GM12878 (cell line): Measurements from ENCODE around the gene CEP295NL.

Experiments used
- ATF3 ChIP-seq: IDR thresholded peaks from 2 replicates; pipeline ENCODE4 v1.6.1; 2011; ENCODE audit warnings: low read depth, mild to moderate bottlenecking, low read length, moderate library complexity, borderline replicate concordance; ENCODE audit errors: extremely low read depth
- CTCF ChIP-seq, 3 experiments: IDR thresholded peaks in 2 of 3; conservative IDR thresholded peaks in 1 of 3; 2 replicates each; pipeline ENCODE4 v1.5.1; 2011; ENCODE audit warnings: low read depth in 3 of 3, low read length in 3 of 3, mild to moderate bottlenecking in 3 of 3, control low read depth in 2 of 3, moderate library complexity in 2 of 3, inconsistent platforms in 1 of 3, mixed read lengths in 1 of 3; ENCODE audit not compliant: control insufficient read depth in 2 of 3, insufficient read depth in 1 of 3; ENCODE audit errors: extremely low read depth in 1 of 3
- EZH2 ChIP-seq: IDR thresholded peaks from 2 replicates; pipeline ENCODE4 v1.6.1; 2012; ENCODE audit warnings: low read depth, mild to moderate bottlenecking, control low read depth, inconsistent platforms, low read length, borderline replicate concordance; ENCODE audit not compliant: control insufficient read depth
- JUNB ChIP-seq: IDR thresholded peaks from 2 replicates; pipeline ENCODE4 v1.6.1; 2016; ENCODE audit warnings: antibody characterized with exemption, mild to moderate bottlenecking
- JUND ChIP-seq: IDR thresholded peaks from 2 replicates; pipeline ENCODE4 v1.6.1; 2012; ENCODE audit warnings: low read depth, mild to moderate bottlenecking, low read length, improper control_type of control experiment, moderate library complexity
- KAT2A ChIP-seq: conservative IDR thresholded peaks from 2 replicates; pipeline ENCODE4 v1.6.1; 2011; ENCODE audit warnings: low read depth, low read length; ENCODE audit not compliant: control insufficient read depth
- NR2C1 ChIP-seq: fragments of 450-650 bp; IDR thresholded peaks from 2 replicates; pipeline ENCODE4 v1.6.1; 2017; ENCODE audit warnings: antibody characterized with exemption, mild to moderate bottlenecking, moderate library complexity
- RBBP5 ChIP-seq: fragments of 200-600 bp; sonication (generic); conservative IDR thresholded peaks from 2 replicates; pipeline ENCODE4 v1.6.1; 2016
- RELA ChIP-seq: fragments of 450-650 bp; IDR thresholded peaks from 2 replicates; pipeline ENCODE4 v1.8.0; 2014; ENCODE audit warnings: borderline replicate concordance; ENCODE audit not compliant: partially characterized antibody
- USF1 ChIP-seq: IDR thresholded peaks from 2 replicates; pipeline ENCODE4 v1.6.1; 2011; ENCODE audit warnings: borderline replicate concordance, low read depth, mild to moderate bottlenecking, moderate library complexity, mixed read lengths, low read length; ENCODE audit not compliant: insufficient read depth; ENCODE audit errors: extremely low read length

- TF ChIP-seq RELA: no peak
- TF ChIP-seq ATF3: no peak
- no peak for TF ChIP-seq EZH2
- no peak for TF ChIP-seq KAT2A
- no peak for TF ChIP-seq USF1
- no peak for TF ChIP-seq RBBP5
- TF ChIP-seq JUND: no peak
- TF ChIP-seq NR2C1: no peak
- TF ChIP-seq CTCF (IDR thresholded peaks at IDR 0.05 in 2 of 3, conservative IDR thresholded peaks at IDR 0.05 in 1 of 3; ENCODE audit: control insufficient read depth in 2 of 3, extremely low read depth in 1 of 3, insufficient read depth in 1 of 3, low read depth in 3 of 3, low read length in 3 of 3): no peak
- no peak for TF ChIP-seq JUNB
These were observed 1.2 kb downstream of the CEP295NL start for GRCh38 chr17:78901806-78902205.
